ENCODE data around the gene RGPD3.
"Not testable (repeated sequence)": the region's sequence is repeated elsewhere in the genome, so short reads cannot be mapped to it uniquely, and the experiment has no call there.

RGPD3 gene

GRCh38 chr2:106468107-106468506 lies at the start of gene RGPD3:
RGPD3 (minus strand) TSS chr2:106468413; CDS start chr2:106468288, 125 bp downstream.
- not testable (repeated sequence) for DNase-seq (ENCODE audit: low read depth); H3K4me3 ChIP-seq (ENCODE audit: low read depth, low read length)

DNA sequence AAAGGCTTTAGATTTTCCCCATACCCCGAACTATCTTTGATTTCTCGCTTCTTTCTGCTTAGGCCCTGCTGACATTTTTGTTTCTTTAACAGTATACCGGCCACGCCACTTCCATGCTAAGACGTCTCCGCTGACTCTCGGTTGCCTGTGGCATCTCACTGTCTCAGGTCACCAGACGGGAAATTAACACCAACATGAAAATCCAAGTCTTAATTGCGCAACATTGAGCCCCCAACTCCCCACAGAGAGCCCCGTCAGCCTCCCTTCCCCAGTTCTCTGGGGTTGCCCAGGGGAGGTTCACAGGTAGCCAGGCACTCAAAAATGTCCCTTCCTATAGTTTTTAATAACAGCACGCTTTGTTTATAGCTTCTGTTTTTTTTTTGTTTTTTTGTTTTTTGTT lies 49.1 kb upstream of the RGPD3 start:
- H3K4me3 ChIP-seq (ENCODE audit: low read depth, low read length): no peak overlapping the region
- TF ChIP-seq, protein P1, sequence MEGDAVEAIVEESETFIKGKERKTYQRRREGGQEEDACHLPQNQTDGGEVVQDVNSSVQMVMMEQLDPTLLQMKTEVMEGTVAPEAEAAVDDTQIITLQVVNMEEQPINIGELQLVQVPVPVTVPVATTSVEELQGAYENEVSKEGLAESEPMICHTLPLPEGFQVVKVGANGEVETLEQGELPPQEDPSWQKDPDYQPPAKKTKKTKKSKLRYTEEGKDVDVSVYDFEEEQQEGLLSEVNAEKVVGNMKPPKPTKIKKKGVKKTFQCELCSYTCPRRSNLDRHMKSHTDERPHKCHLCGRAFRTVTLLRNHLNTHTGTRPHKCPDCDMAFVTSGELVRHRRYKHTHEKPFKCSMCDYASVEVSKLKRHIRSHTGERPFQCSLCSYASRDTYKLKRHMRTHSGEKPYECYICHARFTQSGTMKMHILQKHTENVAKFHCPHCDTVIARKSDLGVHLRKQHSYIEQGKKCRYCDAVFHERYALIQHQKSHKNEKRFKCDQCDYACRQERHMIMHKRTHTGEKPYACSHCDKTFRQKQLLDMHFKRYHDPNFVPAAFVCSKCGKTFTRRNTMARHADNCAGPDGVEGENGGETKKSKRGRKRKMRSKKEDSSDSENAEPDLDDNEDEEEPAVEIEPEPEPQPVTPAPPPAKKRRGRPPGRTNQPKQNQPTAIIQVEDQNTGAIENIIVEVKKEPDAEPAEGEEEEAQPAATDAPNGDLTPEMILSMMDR (conservative IDR thresholded peaks at IDR 0.05; ENCODE audit: low read depth, low read length): no peak
- no peak for DNase-seq (ENCODE audit: low read depth)

- no peak overlapping the region for H3K4me3 ChIP-seq (ENCODE audit: low read depth, low read length)
- no peak for DNase-seq (ENCODE audit: low read depth)
- TF ChIP-seq, protein P1 (conservative IDR thresholded peaks at IDR 0.05; ENCODE audit: low read depth, low read length): no peak
Measured at GRCh38 chr2:106516864-106517263, 48.7 kb upstream of the RGPD3 start.

GRCh38 chr2:106516436-106516835 lies 48.2 kb upstream of the RGPD3 start:
- no peak for DNase-seq (ENCODE audit: low read depth)
- TF ChIP-seq, protein P1 (conservative IDR thresholded peaks at IDR 0.05; ENCODE audit: low read depth, low read length): no peak
- H3K4me3 ChIP-seq (ENCODE audit: low read depth, low read length): no peak overlapping the region

DNA sequence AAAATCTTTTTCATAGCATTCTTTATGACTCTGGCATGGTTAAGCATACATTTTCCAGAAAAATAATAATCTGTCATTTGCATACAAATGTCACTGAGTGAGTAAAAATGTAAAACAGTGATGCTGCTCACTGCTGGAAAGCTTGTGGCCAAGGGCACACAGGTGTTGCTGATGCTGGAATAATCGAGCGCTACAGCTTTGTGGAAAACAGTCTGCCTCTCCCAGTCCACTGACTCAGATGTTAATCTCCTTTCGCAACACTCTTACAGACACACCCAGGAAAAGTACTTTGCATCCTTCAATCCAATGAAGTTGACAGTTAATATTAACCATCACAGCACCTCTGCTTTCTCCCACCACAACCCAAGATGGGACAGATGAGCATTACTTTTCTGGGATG lies 46.6 kb upstream of the RGPD3 start:
- peak; percentile 4 for DNase-seq (ENCODE audit: low read depth)
- not testable (repeated sequence) for H3K4me3 ChIP-seq (ENCODE audit: low read depth, low read length)

- not testable (repeated sequence) for H3K4me3 ChIP-seq (ENCODE audit: low read depth, low read length); DNase-seq (ENCODE audit: low read depth)
Measured at GRCh38 chr2:106513391-106513790, 45.2 kb upstream of the RGPD3 start.

DNA sequence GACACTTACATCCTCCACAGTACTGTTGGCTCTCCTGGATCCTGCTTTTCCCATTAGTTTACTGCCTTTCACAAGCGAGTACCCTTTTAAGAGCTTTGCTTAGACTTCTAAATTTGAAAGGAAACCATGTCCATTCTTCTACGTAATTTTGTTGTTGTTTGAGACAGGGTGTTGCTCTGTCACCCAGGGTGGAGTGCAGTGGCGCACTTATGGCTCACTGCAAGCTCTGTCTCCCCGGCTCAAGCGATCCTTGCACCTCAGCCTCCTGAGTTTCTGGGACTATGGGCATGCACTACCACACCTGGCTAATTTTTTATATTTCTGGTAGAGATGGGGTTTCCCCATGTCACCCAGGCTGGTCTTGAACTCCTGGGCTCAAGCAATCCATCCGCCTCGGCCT lies 43.7 kb upstream of the RGPD3 start:
- not testable (repeated sequence) for H3K4me3 ChIP-seq (ENCODE audit: low read depth, low read length); DNase-seq (ENCODE audit: low read depth)

DNA sequence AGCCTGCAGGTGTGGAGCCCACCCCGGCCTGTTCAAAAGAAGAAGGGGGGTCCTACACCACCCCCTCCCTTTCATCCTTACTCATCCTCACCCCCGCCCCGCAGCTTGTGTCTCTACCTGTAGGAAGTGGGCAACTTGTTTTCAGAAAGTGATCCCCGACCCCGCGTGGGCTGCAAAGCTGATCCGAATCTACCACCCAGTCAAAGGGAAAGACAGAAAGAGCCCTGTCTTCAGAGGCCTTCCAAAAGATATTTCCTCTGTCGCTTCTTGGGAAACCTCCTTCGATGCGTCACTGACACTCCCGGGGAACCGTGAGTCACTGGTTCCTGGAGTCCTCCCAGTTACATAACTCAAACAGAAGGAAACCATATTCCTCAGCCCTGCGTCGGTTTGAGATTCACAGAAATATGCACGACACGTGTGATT lies 43.3 kb upstream of the RGPD3 start:
- DNase-seq (ENCODE audit: low read depth): peak; percentile 73

DNA sequence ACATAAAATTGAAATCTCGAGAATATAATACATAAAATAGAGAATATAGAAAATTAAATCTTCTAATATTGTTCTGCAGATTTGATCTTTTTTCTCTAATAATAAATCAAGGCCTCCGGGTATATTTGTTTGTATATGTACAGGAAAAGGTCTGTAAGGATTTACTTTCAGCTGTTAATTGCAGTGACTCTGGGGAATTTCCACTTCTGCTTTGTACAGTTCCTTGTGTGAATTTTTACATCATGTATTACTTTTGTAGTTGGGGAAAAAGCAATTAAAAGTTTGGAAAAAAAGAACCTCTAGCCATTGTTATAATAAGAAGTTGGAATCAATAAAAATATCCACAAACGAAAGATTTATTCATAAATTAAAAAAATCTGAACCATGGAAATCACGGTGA lies 42.6 kb upstream of the RGPD3 start:
- not testable (repeated sequence) for H3K4me3 ChIP-seq (ENCODE audit: low read depth, low read length); DNase-seq (ENCODE audit: low read depth)

More for the DNA sequence above, 43.3 kb upstream of the RGPD3 start:
- H3K4me3 ChIP-seq (ENCODE audit: low read depth, low read length): not testable (repeated sequence)

DNA sequence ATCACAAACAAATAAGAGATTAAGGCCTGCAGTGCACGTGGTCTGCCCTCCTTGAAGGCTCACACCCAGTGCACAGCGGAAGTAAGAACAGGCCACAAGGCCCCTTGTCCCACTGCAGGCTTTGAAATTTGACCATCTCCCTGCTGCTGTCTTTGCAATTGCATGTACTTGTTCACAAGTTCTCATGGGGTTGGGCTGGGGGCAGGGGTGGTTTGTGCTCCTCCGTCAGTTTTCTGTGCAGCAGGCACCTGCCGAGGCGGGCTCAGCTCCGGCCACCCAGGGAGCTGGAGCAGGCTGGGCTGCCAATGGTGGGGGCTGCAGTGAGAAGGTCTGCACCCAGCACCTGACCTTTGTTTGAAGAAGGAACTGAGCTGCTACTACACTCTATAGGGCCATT lies 41.2 kb upstream of the RGPD3 start:
- not testable (repeated sequence) for DNase-seq (ENCODE audit: low read depth); H3K4me3 ChIP-seq (ENCODE audit: low read depth, low read length)

GRCh38 chr2:106508660-106509373 lies 40.6 kb upstream of the RGPD3 start:
- H3K4me3 ChIP-seq (ENCODE audit: low read depth, low read length); DNase-seq (ENCODE audit: low read depth): not testable (repeated sequence)

DNA sequence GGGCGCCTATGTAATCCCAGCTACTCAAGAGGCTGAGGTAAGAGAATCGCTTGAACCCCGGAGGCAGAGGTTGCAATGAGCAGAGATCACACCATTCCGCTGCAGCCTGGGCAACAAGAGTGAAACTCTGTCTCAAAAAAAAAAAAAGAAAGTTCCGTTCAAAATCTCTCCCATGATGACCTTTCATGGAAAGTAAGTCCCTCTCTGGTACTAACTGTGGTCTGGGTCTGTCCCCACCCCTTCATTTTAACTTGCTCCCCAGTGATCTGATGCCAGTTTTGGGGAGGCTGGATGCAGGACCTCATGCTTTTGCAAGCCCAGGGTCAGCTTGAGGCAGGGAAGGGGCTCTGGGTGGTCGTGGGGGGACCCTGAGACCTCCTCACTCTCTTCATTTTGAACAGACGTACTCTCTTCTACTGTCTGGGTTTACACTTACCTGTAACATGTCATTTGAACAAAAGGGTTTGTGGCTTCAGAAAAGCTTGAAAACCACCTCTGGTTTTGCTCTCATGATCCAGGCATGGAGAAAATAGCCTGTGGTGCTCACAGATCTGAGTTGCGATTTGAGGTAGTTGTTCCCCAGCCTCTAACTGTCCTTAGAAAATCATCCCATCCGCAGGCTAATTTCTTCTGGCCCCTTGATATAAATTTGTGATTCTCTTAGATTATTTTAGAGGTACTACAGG lies 37.9 kb upstream of the RGPD3 start:
- not testable (repeated sequence) for DNase-seq (ENCODE audit: low read depth); H3K4me3 ChIP-seq (ENCODE audit: low read depth, low read length)

GRCh38 chr2:106504787-106505186 lies 36.6 kb upstream of the RGPD3 start:
- not testable (repeated sequence) for DNase-seq (ENCODE audit: low read depth); H3K4me3 ChIP-seq (ENCODE audit: low read depth, low read length)

- H3K4me3 ChIP-seq (ENCODE audit: low read depth, low read length); DNase-seq (ENCODE audit: low read depth): not testable (repeated sequence)
Measured at GRCh38 chr2:106504192-106504591, 36.0 kb upstream of the RGPD3 start.

DNA sequence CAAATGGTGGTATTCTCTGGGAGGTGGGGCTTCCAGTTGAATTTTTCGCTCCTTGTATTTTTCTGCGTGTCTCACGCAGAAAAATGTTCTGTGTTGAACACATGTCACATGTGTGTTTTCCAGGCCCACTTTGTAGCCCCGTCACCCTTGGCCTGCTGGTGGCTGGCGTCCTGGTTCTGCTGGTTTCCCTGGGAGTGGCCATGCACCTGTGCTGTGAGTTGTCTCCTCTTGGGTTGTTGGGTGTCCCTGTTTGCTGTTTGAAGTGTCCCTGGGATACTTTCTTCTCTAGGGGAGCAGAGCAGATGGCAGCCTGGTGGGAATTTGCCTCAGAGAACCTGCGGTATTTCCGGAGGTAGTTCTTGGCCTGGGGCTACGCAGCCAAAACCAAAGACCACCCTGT lies 34.1 kb upstream of the RGPD3 start:
- DNase-seq (ENCODE audit: low read depth); H3K4me3 ChIP-seq (ENCODE audit: low read depth, low read length): not testable (repeated sequence)

GRCh38 chr2:106500350-106500749 lies 32.1 kb upstream of the RGPD3 start:
- not testable (repeated sequence) for H3K4me3 ChIP-seq (ENCODE audit: low read depth, low read length); DNase-seq (ENCODE audit: low read depth)

Data from choroid plexus epithelial cell (primary cell).